Activated CD4-positive, CD25-positive, alpha-beta regulatory T cell treated with anti-CD3 and anti-CD28 coated beads, Interleukin-2, amount 50 U/mL, for 16 hours (primary cell): ENCODE data around the gene FBXW8.

Experiments
- DNase-seq: peaks from one replicate; pipeline ENCODE4 v3.0.0-alpha.2; 2020; ENCODE audit warnings: low read depth, low spot score

FBXW8 gene

GRCh38 chr12:117037289-117038022 is 126.7 kb downstream of the FBXW8 start:
- no peak for DNase-seq

- DNase-seq = no peak
Measured at GRCh38 chr12:117038023-117038680, 127.4 kb downstream of the FBXW8 start.

GRCh38 chr12:117038919-117039318 is 128.2 kb downstream of the FBXW8 start:
- no peak for DNase-seq

GRCh38 chr12:117039891-117040309 is 129.2 kb downstream of the FBXW8 start:
- no peak for DNase-seq

- DNase-seq = no peak
Measured at GRCh38 chr12:117040496-117040895, 129.7 kb downstream of the FBXW8 start.

GRCh38 chr12:117041798-117042170 is 131.0 kb downstream of the FBXW8 start:
- DNase-seq = no peak

- no peak for DNase-seq
Measured at GRCh38 chr12:117042171-117042842, 131.6 kb downstream of the FBXW8 start.

GRCh38 chr12:117042862-117043261 is 132.1 kb downstream of the FBXW8 start:
- DNase-seq = no peak

- no peak for DNase-seq
Measured at GRCh38 chr12:117044311-117044710, 133.6 kb downstream of the FBXW8 start.

- DNase-seq = no peak
Measured at GRCh38 chr12:117044790-117045159, 134.0 kb downstream of the FBXW8 start.

- no peak for DNase-seq
Measured at GRCh38 chr12:117045160-117046010, 134.6 kb downstream of the FBXW8 start.

- DNase-seq = no peak
Measured at GRCh38 chr12:117046011-117046369, 135.2 kb downstream of the FBXW8 start.

GRCh38 chr12:117046425-117046824 is 135.7 kb downstream of the FBXW8 start:
- no peak for DNase-seq

GRCh38 chr12:117046861-117047530 is 136.2 kb downstream of the FBXW8 start:
- DNase-seq = no peak

- DNase-seq = no peak
Measured at GRCh38 chr12:117047810-117048584, 137.2 kb downstream of the FBXW8 start.

- DNase-seq = no peak
Measured at GRCh38 chr12:117048585-117048904, 137.8 kb downstream of the FBXW8 start.

- no peak for DNase-seq
Measured at GRCh38 chr12:117049295-117049694, 138.5 kb downstream of the FBXW8 start.

GRCh38 chr12:117050060-117050459 is 139.3 kb downstream of the FBXW8 start:
- DNase-seq = no peak

- DNase-seq = no peak
Measured at GRCh38 chr12:117051380-117051779, 140.6 kb downstream of the FBXW8 start.

GRCh38 chr12:117052386-117053049 is 141.8 kb downstream of the FBXW8 start:
- no peak for DNase-seq
